Measurements from ENCODE around the gene SYT7. TPM values are rescaled to one million over a fixed set of nuclear protein-coding genes. Genes with fewer than 3 reads are reported as not detected.

SYT7 gene
- total and polyA plus RNA-seq, 2 of the 4 experiments (the other 2 are of a cell fraction), result under 0.01 to 0.19 TPM

GRCh38 chr11:61533401-61533800, 47.5 kb downstream of the SYT7 start:
- no peak overlapping the region for H2AK5ac ChIP-seq (ENCODE audit: low read depth, low read length)
- H3K4ac ChIP-seq (ENCODE audit: low read depth, low read length), result no peak overlapping the region
- H3K18ac ChIP-seq (ENCODE audit: low read depth, low read length), result no peak overlapping the region
- H3K4me2 ChIP-seq (ENCODE audit: low read depth, low read length), result no peak overlapping the region
- BruUV-seq (replicated peaks), result no TSS peak
- H3K23ac ChIP-seq (ENCODE audit: low read depth, low read length), result no peak overlapping the region
- H4K8ac ChIP-seq (ENCODE audit: low read depth in 2 of 2, low read length in 2 of 2), result no peak overlapping the region
- H2AFZ ChIP-seq (replicated peaks; ENCODE audit: low read length, poor library complexity), result no peak overlapping the region
- no peaks in the 10 kb centered on the region for H3K9me3 ChIP-seq (ENCODE audit: control insufficient read depth, insufficient read depth, low read length)
- H4K5ac ChIP-seq (ENCODE audit: low read depth, low read length), result no peak overlapping the region
- H2BK15ac ChIP-seq (ENCODE audit: low read depth, low read length), result no peak overlapping the region
- no peaks in the 10 kb centered on the region for H4K20me1 ChIP-seq (ENCODE audit: insufficient read depth, low read length)
- no peak overlapping the region for H4K91ac ChIP-seq (ENCODE audit: insufficient read depth, low read depth, low read length)
- H2BK5ac ChIP-seq (ENCODE audit: low read depth, low read length, poor library complexity, severe bottlenecking), result no peak overlapping the region
- H3K9ac ChIP-seq (ENCODE audit: low read depth, low read length), result no peak overlapping the region
- intact Hi-C loops (cut with micrococcal nuclease), result loop anchor here (5.0 kb wide), 2 partner anchors 44 to 94 kb away; no protein-coding TSS in a partner anchor
- POLR2A ChIA-PET (ENCODE audit: unreplicated experiment), result no interaction called here
- peaks cover 68% of the 10 kb centered on the region for H3K27me3 ChIP-seq (ENCODE audit: control insufficient read depth, insufficient read depth, low read length)
- ATAC-seq (ENCODE audit: low read depth) (no peak), DNase-seq (no peak)
- no peaks in the 10 kb centered on the region for H3K79me1 ChIP-seq (ENCODE audit: low read depth in 1 of 2, low read length in 2 of 2)
- H3K4me3 ChIP-seq (ENCODE audit: insufficient read depth, low read depth, low read length), result no peak overlapping the region
- H2AK9ac ChIP-seq (replicated peaks; ENCODE audit: low read depth, low read length, poor library complexity), result no peak overlapping the region
- H3K14ac ChIP-seq (replicated peaks; ENCODE audit: low read depth, low read length), result no peak overlapping the region
- TF ChIP-seq FOS (IDR thresholded peaks at IDR 0.05; ENCODE audit: low read depth, low read length) (no peak), ELK1 (IDR thresholded peaks at IDR 0.05; ENCODE audit: borderline replicate concordance, low read depth, low read length) (no peak), SMC3 (IDR thresholded peaks at IDR 0.05; ENCODE audit: low read depth, low read length) (no peak), NFE2L2 (IDR thresholded peaks at IDR 0.05; ENCODE audit: low read depth, low read length) (no peak), BHLHE40 (IDR thresholded peaks at IDR 0.05; ENCODE audit: low read depth, low read length) (no peak), RCOR1 (IDR thresholded peaks at IDR 0.05; ENCODE audit: insufficient replicate concordance, low read length) (no peak), MAFK (IDR thresholded peaks at IDR 0.05; ENCODE audit: low read depth, low read length) (no peak), RAD21 (IDR thresholded peaks at IDR 0.05; ENCODE audit: low read length) (no peak), CTCF (conservative IDR thresholded peaks at IDR 0.05; ENCODE audit: low read depth, low read length) (no peak), MXI1 (IDR thresholded peaks at IDR 0.05; ENCODE audit: borderline replicate concordance, low read depth, low read length) (no peak), MAZ (IDR thresholded peaks at IDR 0.05; ENCODE audit: borderline replicate concordance, low read depth, low read length) (no peak), CEBPB (IDR thresholded peaks at IDR 0.05; ENCODE audit: low read depth, low read length) (no peak), POLR2A (IDR thresholded peaks at IDR 0.05; ENCODE audit: low read depth, low read length) (no peak), RFX5 (IDR thresholded peaks at IDR 0.05; ENCODE audit: low read depth, low read length) (no peak), CHD1 (IDR thresholded peaks at IDR 0.05; ENCODE audit: low read depth, low read length) (no peak)
- TF ChIP-seq, protein P1, sequence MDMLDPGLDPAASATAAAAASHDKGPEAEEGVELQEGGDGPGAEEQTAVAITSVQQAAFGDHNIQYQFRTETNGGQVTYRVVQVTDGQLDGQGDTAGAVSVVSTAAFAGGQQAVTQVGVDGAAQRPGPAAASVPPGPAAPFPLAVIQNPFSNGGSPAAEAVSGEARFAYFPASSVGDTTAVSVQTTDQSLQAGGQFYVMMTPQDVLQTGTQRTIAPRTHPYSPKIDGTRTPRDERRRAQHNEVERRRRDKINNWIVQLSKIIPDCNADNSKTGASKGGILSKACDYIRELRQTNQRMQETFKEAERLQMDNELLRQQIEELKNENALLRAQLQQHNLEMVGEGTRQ (IDR thresholded peaks at IDR 0.05; ENCODE audit: low read depth, low read length), result no peak
- H3K27ac ChIP-seq (ENCODE audit: insufficient read depth, low read length), result no peak overlapping the region
- H2BK20ac ChIP-seq (ENCODE audit: low read depth, low read length), result no peak overlapping the region
- dilution Hi-C loops (cut with HindIII; ENCODE audit: low sequenced_read_pairs, unreplicated experiment), result no loop called here
- no peak overlapping the region for H2BK120ac ChIP-seq (ENCODE audit: low read depth, low read length)
- H3K9me1 ChIP-seq (ENCODE audit: insufficient read depth, low read length), result no peaks in the 10 kb centered on the region; the same call in 1 of the 2 replicates
- H3K4me1 ChIP-seq (ENCODE audit: control insufficient read depth, insufficient read depth, low read length), result peaks cover under 1% of the 10 kb centered on the region; the same call in 1 of the 2 replicates
- in situ Hi-C loops (cut with MboI; ENCODE audit: low sequenced_read_pairs), result no loop called here
- no peak overlapping the region for H3K56ac ChIP-seq (ENCODE audit: extremely low read depth, insufficient read depth, low read length)
- 32% methylated on average over 2 of the region's 8 CpGs; no CpG with 5 or more reads in 1 of the 2 experiments for WGBS, 2 experiments (ENCODE audit: extremely low coverage in 2 of 2, insufficient read length in 1 of 2)
- CTCF ChIA-PET, result no interaction called here
- no peaks in the 10 kb centered on the region for H3K36me3 ChIP-seq (ENCODE audit: control insufficient read depth, insufficient read depth, low read length)

All from IMR-90 (cell line).